GM12878 (cell line): ENCODE results near the gene COMMD1.

ENCODE experiments used
- CREB1 ChIP-seq: IDR thresholded peaks from 2 replicates; pipeline ENCODE4 v1.6.1; 2012; ENCODE audit warnings: low read depth, mild to moderate bottlenecking, inconsistent platforms
- EP300 ChIP-seq, 2 experiments: fragments of 150-350 bp in 1 of 2; IDR thresholded peaks; 2 replicates each; pipeline ENCODE4 v1.6.1; 2011 to 2012; ENCODE audit warnings: low read depth in 2 of 2, low read length in 2 of 2, borderline replicate concordance in 1 of 2, improper control_type of control experiment in 1 of 2, inconsistent platforms in 1 of 2; ENCODE audit not compliant: control insufficient read depth in 1 of 2
- MEF2B ChIP-seq: fragments of 450-650 bp; IDR thresholded peaks from 2 replicates; pipeline ENCODE4 v1.6.1; 2018; ENCODE audit warnings: mild to moderate bottlenecking, moderate library complexity; ENCODE audit not compliant: partially characterized antibody, poor library complexity, severe bottlenecking
- POLR2A ChIP-seq: IDR thresholded peaks from 2 replicates; pipeline ENCODE4 v1.6.1; 2011; ENCODE audit warnings: low read depth, mild to moderate bottlenecking, low read length
- TAF1 ChIP-seq: IDR thresholded peaks from 2 replicates; pipeline ENCODE4 v1.6.1; 2011; ENCODE audit warnings: mild to moderate bottlenecking, low read depth, low read length, borderline replicate concordance
- ZNF622 ChIP-seq: fragments of 450-650 bp; IDR thresholded peaks from 2 replicates; pipeline ENCODE4 v1.6.1; 2017; ENCODE audit warnings: mild to moderate bottlenecking, inconsistent platforms
- TF ChIP-seq, protein P1 (sequence below), 3 experiments: IDR thresholded peaks in 2 of 3; conservative IDR thresholded peaks in 1 of 3; 2 replicates each; pipeline ENCODE4 v1.5.1; 2011; ENCODE audit warnings: low read depth in 3 of 3, low read length in 3 of 3, mild to moderate bottlenecking in 3 of 3, control low read depth in 2 of 3, moderate library complexity in 2 of 3, inconsistent platforms in 1 of 3, mixed read lengths in 1 of 3; ENCODE audit not compliant: control insufficient read depth in 2 of 3, insufficient read depth in 1 of 3; ENCODE audit errors: extremely low read depth in 1 of 3

DNA sequence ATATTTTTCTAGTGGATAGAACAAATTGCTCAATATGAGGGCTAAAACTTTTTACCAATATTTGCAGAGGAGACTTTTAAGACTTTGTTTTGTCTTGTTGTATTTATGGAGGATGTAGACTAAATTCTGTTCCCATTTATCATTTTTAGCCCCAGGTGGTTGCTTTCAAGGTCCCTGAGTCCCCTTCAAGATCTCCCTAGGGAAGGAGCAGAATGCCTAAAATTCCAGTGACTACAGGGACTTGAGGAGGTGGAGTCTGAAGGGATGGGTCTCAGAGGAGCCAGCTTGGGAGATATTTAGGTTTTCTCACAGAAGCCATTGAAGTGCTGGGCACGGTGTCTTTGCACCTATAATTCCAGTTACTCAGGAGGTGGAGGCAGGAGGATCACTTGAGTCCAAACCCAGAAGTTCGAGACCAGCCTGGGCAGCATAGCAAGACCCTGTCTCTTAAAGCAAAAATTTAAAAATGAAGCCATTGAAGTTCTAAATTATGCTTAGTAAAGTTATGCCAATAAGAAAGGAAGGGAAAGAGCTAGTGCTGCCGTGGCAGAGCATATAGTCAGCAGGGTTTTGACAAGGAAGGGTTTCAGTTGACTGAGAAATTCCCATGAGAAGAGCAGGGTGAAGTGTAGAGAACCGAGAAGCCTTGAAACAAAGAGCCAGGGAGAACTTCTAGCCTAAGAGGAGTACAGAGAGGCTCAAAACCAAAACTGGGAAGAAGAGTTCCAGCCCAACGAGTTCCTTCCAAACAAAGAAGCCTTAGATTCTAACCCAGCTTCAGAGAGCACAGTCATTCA, 43.4 kb downstream of the COMMD1 start:
- no peak for TF ChIP-seq EP300 (IDR thresholded peaks at IDR 0.05; ENCODE audit: borderline replicate concordance in 1 of 2, control insufficient read depth in 1 of 2, low read depth in 2 of 2, low read length in 2 of 2)
- TF ChIP-seq, protein P1, sequence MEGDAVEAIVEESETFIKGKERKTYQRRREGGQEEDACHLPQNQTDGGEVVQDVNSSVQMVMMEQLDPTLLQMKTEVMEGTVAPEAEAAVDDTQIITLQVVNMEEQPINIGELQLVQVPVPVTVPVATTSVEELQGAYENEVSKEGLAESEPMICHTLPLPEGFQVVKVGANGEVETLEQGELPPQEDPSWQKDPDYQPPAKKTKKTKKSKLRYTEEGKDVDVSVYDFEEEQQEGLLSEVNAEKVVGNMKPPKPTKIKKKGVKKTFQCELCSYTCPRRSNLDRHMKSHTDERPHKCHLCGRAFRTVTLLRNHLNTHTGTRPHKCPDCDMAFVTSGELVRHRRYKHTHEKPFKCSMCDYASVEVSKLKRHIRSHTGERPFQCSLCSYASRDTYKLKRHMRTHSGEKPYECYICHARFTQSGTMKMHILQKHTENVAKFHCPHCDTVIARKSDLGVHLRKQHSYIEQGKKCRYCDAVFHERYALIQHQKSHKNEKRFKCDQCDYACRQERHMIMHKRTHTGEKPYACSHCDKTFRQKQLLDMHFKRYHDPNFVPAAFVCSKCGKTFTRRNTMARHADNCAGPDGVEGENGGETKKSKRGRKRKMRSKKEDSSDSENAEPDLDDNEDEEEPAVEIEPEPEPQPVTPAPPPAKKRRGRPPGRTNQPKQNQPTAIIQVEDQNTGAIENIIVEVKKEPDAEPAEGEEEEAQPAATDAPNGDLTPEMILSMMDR (IDR thresholded peaks at IDR 0.05 in 2 of 3, conservative IDR thresholded peaks at IDR 0.05 in 1 of 3; ENCODE audit: control insufficient read depth in 2 of 3, extremely low read depth in 1 of 3, insufficient read depth in 1 of 3, low read depth in 3 of 3, low read length in 3 of 3), result no peak
- TF ChIP-seq TAF1, result no peak
- TF ChIP-seq ZNF622, result no peak
- TF ChIP-seq CREB1, result no peak
- no peak for TF ChIP-seq POLR2A
- TF ChIP-seq MEF2B, result no peak
